WTC11 (cell line): ENCODE data around the gene ZBTB20.

Source experiments
- CTCF ChIP-seq: fragments of 200-600 bp; IDR thresholded peaks from 2 replicates; pipeline ENCODE4 v1.8.0; 2022; ENCODE audit warnings: antibody characterized with exemption
- NFE2L1 ChIP-seq: sonication (generic); formaldehyde crosslinking; IDR thresholded peaks from 2 replicates; pipeline ENCODE4 v1.8.1; 2023; ENCODE audit warnings: missing genetic modification reagents

DNA sequence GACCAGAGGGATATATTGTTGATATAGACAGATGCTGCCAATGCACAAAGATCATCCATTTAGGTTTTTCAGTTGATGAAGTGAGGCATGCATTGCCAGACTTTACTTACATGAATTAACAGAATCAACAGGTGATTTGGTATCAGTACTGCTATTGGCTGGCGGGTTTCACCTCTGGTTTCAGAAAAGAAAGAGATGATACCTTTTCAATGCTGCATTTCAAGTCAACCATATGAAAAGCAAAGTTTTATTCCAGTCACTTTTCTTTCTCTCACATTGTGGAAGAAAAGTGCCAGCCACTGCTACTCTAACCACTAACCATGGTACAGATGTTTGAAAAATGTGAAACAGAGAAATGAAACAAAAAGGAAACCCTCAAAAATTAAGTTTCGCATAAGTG lies 564.2 kb downstream of the ZBTB20 start:
- TF ChIP-seq CTCF (no peak), NFE2L1 (CRISPR knock-in tag) (no peak)
